Psoas muscle (tissue), 8 donors: ENCODE results near the gene F12. TPM values are rescaled to one million over a fixed set of nuclear protein-coding genes. Genes with fewer than 3 reads are reported as not detected.

ENCODE experiments used
- ATAC-seq, 4 donors: fragments of 200-7000 bp; cut with Tn5 transposase; one replicate each; pipeline ENCODE4 v1.9.1; 2020; ENCODE audit warnings: moderate library complexity in 3 of 4, mild to moderate bottlenecking in 2 of 4
- DNase-seq, 2 donors: peaks; one replicate each; pipeline ENCODE4 v3.0.0-alpha.2; 2020
- H3K27ac ChIP-seq: fragments of 200-600 bp; one replicate; pipeline ENCODE4 v1.8.0; 2022
- H3K27me3 ChIP-seq, 3 donors: fragments of 200-600 bp in 1 of 3; one replicate each; pipeline versions ENCODE4 v1.6.1 to v1.8.0; 2013 to 2022; ENCODE audit warnings: low read length in 2 of 3, mild to moderate bottlenecking in 2 of 3, moderate library complexity in 1 of 3; ENCODE audit not compliant: insufficient read depth in 3 of 3
- H3K36me3 ChIP-seq, 2 donors: fragments of 200-600 bp in 1 of 2; one replicate each; pipeline versions ENCODE4 v1.6.1 to v1.8.0; 2013 to 2022; ENCODE audit warnings: low read depth in 1 of 2, mild to moderate bottlenecking in 1 of 2, moderate library complexity in 1 of 2; ENCODE audit not compliant: insufficient read depth in 1 of 2
- H3K4me1 ChIP-seq: fragments of 200-600 bp; one replicate; pipeline ENCODE4 v1.8.0; 2022
- H3K4me3 ChIP-seq: fragments of 200-600 bp; one replicate; pipeline ENCODE4 v1.8.0; 2022; ENCODE audit warnings: mild to moderate bottlenecking
- H3K9me3 ChIP-seq: fragments of 200-600 bp; one replicate; pipeline ENCODE4 v1.8.0; 2022
- whole genome bisulfite sequencing, 3 donors: extraction: QIAGEN DNeasy Blood & Tissue Kit; methylation state at CpG; one replicate each; pipeline versions ENCODE4 v1.1.6 to v1.1.7; 2013; 5-methylcytosine and 5-hydroxymethylcytosine counted together
- intact Hi-C, 2 donors: fragments of 100-400 bp; cut with DNase I; formaldehyde crosslinking; loops; one replicate each; pipeline versions ENCODE4 v1.11.0 to v1.14.2; 2022
- polyA plus RNA-seq, 3 donors: library from polyadenylated mRNA; stranded (reverse); fragments of 200-250 nt; gene quantifications; one replicate each; pipeline ENCODE4 v1.2.3, GENCODE V29; 2013
- total RNA-seq, 4 donors: library from RNA; stranded (reverse); fragmentation: NEBNext Ultra II Directional in 2 of 4; extraction: Animal tissue kit (Norgen Biotek cat#: 25700) in 2 of 4; gene quantifications; one replicate each; pipeline versions ENCODE4 v1.2.1 to v1.2.4, GENCODE V29; 2021 to 2023
- TF ChIP-seq, protein P1 (sequence below): fragments of 200-600 bp; IDR thresholded peaks from one replicate; pipeline ENCODE4 v1.8.0; 2022; ENCODE audit warnings: antibody characterized with exemption
- donor health status: healthy with polysubstance abuse.
- donor health status: DM: no; HTN: no; CAD: no; lungs with moderate emphysema.
- donor health status: Bipolar disorder and iron deficiency.
- donor health status: healthy.
- donor health status: DM: yes; HTN: yes; CAD: no.
- donor health status: DM: no; HTN: no; CAD: no.
- donor health status: DM: no; HTN: no; CAD: no.
- donor health status: DM: yes; HTN: yes; CAD: no.

The F12 gene
- total and polyA plus RNA-seq, 7 donors: 0.06 to 0.81 (median 0.24) TPM; not detected in 3

DNA sequence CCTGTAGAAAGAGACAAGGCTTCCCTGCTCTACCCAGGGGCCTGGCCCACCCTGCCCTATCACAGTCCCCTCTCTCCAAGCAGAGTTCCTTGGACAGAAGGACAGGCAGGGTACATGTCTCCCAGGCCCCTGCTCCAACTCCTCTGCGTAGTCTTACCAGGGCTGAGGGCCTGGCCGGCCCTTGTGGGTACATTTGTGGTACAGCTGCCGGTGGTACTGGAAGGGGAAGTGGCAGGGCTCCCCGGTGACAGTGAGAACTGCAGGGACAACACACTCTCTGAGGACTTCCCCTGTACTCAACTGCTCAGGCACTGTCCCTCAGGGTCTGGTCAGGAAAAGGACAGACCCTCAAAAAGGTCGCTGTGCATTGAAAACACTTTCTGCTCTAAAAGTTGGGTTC, 3.6 kb downstream of the F12 start:
- Histone ChIP-seq H3K27me3 (peaks cover 0 to 40% (median 23%) of the 10 kb centered on the region in 3 donors), H3K9me3 (no peaks in the 10 kb centered on the region), H3K36me3 (no peaks in the 10 kb centered on the region), H3K4me3 (no peak overlapping the region), H3K4me1 (peaks cover 14% of the 10 kb centered on the region), H3K27ac (no peak overlapping the region)
- intact Hi-C loops: loop anchor here in 1 of 2 donors (5.0 kb wide), 1 partner anchor 96 kb away; no protein-coding TSS in a partner anchor
- ATAC-seq: no peak
- no peak for DNase-seq
- 78 to 85% (median 84%) methylated on average over 5 of the region's 5 CpGs for WGBS, 3 donors
- TF ChIP-seq, protein P1, sequence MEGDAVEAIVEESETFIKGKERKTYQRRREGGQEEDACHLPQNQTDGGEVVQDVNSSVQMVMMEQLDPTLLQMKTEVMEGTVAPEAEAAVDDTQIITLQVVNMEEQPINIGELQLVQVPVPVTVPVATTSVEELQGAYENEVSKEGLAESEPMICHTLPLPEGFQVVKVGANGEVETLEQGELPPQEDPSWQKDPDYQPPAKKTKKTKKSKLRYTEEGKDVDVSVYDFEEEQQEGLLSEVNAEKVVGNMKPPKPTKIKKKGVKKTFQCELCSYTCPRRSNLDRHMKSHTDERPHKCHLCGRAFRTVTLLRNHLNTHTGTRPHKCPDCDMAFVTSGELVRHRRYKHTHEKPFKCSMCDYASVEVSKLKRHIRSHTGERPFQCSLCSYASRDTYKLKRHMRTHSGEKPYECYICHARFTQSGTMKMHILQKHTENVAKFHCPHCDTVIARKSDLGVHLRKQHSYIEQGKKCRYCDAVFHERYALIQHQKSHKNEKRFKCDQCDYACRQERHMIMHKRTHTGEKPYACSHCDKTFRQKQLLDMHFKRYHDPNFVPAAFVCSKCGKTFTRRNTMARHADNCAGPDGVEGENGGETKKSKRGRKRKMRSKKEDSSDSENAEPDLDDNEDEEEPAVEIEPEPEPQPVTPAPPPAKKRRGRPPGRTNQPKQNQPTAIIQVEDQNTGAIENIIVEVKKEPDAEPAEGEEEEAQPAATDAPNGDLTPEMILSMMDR: no peak

GRCh38 chr5:177405312-177405711, 4.1 kb downstream of the F12 start:
- H3K36me3 ChIP-seq: no peaks in the 10 kb centered on the region
- H3K27ac ChIP-seq: no peak overlapping the region
- DNase-seq: no peak
- WGBS, 3 donors: 89 to 93% (median 90%) methylated on average over 2 of the region's 2 CpGs
- H3K4me1 ChIP-seq: peaks cover 14% of the 10 kb centered on the region
- TF ChIP-seq, protein P1: no peak
- no peak for ATAC-seq
- peaks cover 0 to 45% (median 24%) of the 10 kb centered on the region in 3 donors for H3K27me3 ChIP-seq
- H3K9me3 ChIP-seq: no peaks in the 10 kb centered on the region
- intact Hi-C loops: loop anchor here in 1 of 2 donors (5.0 kb wide), 1 partner anchor 97 kb away; no protein-coding TSS in a partner anchor
- no peak overlapping the region for H3K4me3 ChIP-seq

- no peaks in the 10 kb centered on the region for H3K9me3 ChIP-seq
- H3K4me3 ChIP-seq: peak overlapping the region; percentile 60
- no peaks in the 10 kb centered on the region for H3K36me3 ChIP-seq
- TF ChIP-seq, protein P1: no peak
- intact Hi-C loops: loop anchor here (1.0 to 5.0 kb wide), 3 partner anchors 49 to 98 kb away; no protein-coding TSS in a partner anchor
- ATAC-seq (no peak), DNase-seq (no peak)
- peaks cover 14% of the 10 kb centered on the region for H3K4me1 ChIP-seq
- 17 to 25% (median 20%) methylated on average over 15 to 16 of the region's 16 CpGs for WGBS, 3 donors
- no peak overlapping the region for H3K27ac ChIP-seq
- H3K27me3 ChIP-seq: peaks cover 0 to 51% (median 30%) of the 10 kb centered on the region in 3 donors
These were observed 4.7 kb downstream of the F12 start for GRCh38 chr5:177404641-177405179.

DNA sequence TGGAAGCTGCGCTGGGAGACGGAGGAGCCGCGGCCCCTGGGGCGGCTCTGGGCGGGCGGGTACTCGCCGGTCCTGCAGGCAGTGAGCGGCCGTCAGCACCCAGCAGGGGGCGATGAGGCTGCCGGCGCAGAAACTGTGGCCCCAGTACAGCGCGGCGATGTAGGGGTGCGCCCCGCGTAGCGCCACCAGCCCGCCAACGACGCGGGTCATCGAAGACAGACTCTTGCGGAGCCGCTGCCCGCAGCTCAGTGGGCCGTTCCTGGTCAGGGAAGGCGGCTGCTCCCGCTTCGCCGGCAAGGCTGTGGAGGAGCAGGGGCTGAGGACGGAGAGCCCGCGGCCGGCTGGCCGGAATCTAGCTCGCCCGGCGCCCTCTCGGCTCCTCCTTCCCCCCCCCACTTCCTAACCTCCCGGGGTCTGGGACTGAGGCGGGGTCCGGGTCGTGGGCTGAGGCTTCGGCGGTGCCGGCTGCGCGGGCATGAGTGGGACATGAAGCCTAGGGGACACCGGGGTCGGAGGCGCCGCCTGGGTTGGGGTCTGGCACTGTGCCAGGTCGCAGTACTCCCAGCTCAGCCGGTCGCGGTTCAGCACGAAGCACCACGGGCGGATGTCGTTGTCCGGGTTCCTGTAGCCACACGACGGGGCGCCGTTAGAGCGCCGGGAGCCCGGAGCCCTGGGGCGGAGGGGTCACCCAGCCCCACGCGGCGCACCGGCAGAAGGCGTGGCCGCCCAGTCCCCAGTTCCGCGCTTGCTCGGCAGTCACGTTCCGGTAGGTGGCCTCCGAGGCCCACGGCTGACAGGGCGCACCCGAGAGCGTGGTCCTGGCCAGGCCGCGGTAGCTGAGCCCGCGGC, 5.3 kb downstream of the F12 start:
- intact Hi-C loops: loop anchor here (1.0 kb wide), 2 partner anchors 49 to 50 kb away; no protein-coding TSS in a partner anchor
- TF ChIP-seq, protein P1: peak; percentile 73
- peaks cover 0 to 58% (median 35%) of the 10 kb centered on the region in 3 donors for H3K27me3 ChIP-seq
- WGBS, 3 donors: 0 to 1% (median 0%) methylated on average over 56 to 93 of the region's 93 CpGs
- no peaks in the 10 kb centered on the region for H3K9me3 ChIP-seq
- H3K4me1 ChIP-seq: peaks cover 14% of the 10 kb centered on the region
- DNase-seq (peak; percentile 88 to 93), ATAC-seq (peak; percentile 92 to 98 (median 96))
- H3K27ac ChIP-seq: no peak overlapping the region
- peak overlapping the region; percentile 60 for H3K4me3 ChIP-seq
- no peaks in the 10 kb centered on the region for H3K36me3 ChIP-seq
